Activated CD8-positive, alpha-beta memory T cell treated with anti-CD3 and anti-CD28 coated beads, Interleukin-2, amount 50 U/mL, for 1 hour (primary cell): Measurements from ENCODE around the gene IGF1R.

Source experiments
- DNase-seq: peaks from one replicate; pipeline ENCODE4 v3.0.0-alpha.2; 2020; ENCODE audit errors: extremely low read depth

IGF1R gene

DNA sequence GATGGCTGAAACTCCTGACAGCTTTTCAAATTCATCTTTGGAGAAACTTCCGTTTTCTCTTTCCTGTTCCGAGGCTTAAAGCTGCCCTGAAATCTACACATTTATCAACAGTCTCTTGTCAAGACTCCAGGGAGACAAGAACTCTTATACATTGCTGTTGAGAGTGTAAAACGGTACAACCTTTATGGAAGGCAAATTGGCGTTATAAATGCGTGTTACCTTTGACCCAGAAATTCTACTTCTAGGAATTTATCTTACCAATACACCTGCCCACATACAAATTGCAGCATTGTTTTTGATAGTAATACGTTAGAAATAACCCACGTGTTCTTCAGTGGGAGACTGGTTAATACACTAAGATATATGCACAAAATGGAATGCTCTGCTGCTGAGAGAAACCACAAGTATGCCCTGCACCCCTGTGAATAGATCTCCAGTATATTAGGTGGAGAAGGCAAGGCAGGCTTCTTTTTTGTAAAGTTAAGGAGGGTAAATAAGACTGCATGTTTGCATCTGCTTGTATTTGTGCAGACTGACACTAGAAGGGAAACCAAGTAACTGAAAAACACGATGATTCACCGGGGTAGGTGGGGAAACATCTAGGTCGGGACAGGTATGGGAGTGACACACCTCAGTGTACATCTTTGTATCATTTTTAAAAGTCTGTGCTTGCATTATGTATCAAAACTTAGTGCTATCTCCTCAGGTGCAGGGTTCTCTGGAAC, 97.5 kb downstream of the IGF1R start:
- DNase-seq: no peak

DNA sequence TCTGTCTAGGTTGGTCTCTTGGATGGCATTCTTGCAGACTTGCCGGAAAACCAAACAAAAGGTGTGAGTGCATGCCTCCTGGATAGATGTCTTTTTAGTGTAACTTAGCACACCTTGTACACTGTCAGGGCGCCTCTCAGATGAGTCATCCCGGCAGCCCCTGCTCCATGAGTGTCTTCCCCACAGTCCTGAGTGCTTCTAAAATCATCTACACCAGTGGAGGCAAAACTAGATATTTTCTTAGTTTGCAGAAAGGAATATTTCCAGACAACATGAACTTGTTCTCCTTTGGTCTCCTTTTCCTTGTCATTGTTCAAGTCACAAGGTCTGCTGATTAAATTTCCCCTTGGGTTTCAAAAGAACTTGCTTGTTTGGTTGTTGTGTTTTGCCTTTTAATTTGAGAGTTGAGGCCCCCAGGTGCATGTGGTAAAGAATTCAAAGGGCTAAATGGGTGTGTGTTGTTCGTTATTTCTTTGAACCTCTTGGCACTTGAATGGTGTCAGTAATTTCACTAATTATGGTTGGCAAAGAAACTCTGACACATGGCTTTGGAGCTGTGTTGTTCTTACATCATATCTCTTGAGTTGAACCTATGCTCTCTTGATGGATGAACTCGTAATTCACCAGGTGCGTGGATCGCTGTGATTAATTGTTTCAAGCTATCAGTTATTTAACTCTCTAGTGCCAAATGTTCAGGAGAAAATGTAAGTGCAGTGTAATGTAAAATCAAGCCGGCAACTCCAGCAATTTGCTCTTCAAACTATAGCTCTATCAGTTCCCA, 98.2 kb downstream of the IGF1R start:
- no peak for DNase-seq

DNA sequence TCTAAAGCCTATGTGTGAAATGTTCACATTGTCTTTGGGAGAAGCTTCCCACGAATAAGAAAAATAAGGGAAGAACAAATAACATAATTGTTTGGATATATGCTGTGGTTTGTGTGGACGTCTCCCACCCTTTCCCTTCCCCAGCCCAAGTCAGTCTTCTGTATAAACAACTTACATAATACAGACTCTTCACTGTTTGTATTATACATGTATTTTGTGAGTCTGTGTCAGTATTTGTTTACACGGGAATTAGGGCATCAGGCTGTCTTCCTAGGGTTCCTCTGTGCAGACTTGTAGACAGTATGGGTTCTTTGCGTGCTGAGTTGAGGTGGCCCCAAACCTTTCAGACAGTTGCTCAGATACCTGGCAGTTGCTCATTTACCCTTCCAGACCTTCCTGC, 103.4 kb downstream of the IGF1R start:
- no peak for DNase-seq

DNA sequence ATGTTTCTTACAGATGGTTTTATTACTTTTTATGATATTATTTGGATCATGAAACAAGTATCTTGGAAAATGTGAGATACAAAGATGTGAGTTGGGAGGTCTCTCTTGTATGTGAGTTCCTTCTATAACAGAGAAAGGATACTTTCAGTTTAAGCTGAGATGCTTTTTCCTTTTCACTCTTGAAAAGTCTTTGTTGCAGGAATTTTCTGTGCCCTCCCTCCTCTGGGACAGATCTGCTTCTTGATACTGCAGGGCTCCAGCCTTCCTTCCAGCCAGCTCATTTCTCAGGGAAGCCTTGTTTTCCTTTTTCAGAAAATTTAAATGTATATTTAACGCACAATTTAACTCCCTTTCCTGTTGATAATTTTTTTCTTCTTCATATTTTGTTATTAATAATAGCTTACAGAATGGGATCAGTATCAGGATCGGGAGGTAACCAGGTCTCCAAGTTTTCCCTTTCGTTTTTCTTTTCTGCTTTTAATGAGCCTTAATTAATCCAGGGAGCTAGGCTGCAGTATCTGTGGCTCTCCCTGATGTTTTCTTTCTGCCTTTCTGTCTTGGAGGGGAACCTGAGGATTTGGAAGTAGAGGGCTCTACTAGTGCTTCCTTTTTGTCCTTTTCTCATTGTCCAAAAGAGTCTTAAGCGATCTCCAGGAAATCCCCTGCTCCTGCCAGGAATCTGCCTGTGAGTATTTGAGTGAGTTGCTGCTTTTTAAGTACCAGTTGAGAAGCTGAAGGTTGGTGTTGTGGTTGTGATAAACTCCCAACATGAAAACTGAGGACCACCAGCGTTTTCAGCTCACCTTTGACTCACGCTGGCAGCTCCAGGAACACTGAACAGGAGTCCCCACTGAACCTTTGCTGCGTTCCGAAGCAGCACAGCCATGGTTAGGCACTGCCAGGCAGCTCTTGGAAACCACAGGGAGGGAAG, 105.7 kb downstream of the IGF1R start:
- DNase-seq: no peak

DNA sequence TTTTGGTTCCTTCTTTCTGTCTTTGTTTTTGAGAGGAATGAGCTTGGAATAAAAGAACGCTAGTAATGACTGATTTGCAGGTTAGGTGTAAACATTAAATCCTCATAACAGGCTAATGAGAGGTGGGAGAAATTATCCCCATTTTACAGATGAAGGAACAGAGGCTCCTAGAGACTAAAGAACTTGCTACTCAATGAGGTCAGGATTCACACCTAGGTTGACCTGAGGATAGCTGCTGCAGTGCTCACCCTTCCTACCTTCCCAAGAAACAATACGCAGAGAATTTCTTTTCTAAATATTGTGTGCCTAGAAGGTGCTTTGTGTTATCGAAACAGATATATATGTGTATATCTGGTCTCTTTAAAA, 106.3 kb downstream of the IGF1R start:
- no peak for DNase-seq

DNA sequence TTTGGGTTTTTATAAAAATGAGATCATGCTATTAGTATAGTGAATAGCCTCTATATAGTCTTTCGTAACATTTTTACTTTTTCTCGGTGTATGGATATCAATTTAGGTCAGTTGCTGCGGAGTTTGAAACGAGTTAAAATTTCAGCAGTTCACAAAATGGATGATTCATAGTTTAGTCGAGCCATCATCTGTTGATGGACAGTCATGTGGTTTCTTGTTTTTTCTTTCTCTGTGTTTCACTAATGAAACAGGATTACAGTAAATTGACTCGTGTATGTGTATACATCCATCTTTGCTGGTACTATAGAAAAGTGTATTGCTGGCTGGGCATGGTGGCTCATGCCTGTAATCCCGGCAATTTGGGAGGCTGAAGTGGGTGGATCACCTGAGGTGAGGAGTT, 106.8 kb downstream of the IGF1R start:
- DNase-seq: no peak

DNA sequence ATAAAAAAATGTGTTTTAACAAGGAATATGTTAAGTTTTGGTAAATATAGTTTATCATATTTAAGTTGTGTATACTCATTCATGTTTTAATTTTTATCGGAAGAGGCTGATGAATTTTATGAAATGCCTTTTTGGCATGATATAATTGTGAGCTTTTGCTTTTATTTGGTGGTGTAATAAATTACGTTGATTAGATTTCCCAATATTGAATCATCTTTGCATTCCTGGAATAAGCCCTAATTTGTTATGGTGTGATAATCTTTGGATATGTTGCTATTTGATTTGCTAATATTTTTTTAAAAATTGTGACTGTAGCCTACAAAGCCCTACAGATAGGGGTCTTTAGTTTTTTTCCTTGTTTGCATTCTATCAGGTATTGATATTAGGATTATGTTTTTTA, 107.4 kb downstream of the IGF1R start:
- no peak for DNase-seq

DNA sequence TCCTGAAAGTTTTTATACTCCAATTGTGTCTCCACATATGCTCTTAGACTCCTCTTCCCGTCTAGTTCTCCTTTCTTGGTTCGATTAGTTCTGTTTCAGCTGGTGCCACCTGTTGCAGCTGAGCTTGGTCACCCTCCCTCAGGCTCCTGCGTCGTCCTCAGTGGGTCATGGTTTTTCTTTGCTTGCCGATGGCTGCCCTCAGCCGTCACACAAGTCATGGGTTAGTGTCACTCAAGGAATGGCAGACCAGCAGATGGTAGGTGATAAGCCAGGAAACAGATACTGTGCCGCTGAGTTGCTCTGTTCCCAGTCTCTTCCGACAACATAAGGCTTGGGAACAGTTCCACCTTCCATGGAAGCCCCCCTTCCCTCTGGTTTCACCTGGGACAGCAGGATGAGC, 109.9 kb downstream of the IGF1R start:
- DNase-seq: no peak

DNA sequence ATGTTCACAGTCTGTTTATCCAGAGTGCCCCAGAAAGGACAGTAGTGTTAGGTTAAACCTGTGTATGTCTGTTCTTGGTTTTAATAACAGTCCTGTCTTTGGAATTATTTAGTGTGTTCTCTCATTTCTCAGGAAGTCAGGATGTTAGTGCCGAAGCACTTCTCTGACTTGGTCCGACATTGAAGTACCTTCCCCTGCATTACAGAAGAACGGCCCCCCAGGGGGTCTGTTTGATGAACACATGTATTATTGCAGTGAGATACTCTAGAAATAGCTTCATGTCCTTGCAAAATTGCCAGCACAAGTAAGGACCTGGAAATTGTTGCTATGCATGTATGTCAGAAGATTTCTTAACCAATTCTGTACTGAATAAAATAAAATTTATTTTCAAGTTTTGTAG, 110.9 kb downstream of the IGF1R start:
- DNase-seq: no peak

DNA sequence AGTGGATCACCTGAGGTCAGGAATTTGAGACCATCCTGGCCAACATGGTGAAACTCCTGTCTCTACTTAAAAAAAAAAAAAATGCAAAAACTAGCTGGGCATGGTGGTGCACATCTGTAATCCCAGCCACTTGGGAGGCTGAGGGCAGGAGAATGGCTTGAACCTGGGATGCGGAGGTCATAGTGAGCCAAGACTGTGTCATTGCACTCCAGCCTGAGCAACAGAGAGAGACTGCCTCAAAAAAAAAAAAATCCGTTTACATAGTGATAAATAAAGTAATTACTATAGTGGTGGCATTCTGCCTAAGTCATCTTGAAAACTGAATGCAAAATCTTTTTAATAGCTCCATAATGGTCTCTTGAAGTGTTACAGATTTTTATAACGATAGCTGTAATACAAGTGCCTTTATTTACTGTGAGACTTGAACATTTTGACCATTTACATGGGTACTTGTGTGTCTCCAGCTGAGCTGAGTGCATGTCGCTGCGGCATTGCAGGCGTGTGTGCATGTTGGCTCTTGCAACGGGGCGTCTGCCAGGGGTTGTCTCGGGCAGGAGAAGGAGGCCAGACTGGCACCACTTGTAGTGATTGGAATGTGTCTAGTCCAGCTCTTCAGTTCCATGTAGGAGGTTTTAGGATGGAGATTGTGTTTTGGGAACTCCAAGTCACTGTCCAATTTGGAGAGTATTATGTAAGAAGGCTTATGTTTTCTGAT, 111.9 kb downstream of the IGF1R start:
- no peak for DNase-seq

DNA sequence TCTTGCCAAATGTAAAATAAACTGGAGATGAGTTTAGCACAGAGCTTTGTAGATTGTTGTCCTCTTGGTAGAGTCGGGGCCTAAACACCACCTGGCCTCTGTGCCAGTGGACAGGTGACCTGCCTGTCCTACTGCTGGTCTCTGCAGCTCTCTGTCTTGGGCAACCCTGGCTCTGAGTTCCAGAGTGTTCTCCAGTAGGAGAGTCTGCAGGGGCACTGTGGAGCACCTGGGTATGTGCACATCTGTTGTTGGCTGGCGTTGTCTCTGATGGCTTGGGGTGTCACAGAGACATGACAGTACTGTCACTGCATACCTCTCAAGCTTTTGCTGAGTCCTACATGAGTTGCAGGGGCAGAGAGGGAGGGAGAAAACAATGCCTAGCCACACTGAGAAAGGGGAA, 112.6 kb downstream of the IGF1R start:
- no peak for DNase-seq

DNA sequence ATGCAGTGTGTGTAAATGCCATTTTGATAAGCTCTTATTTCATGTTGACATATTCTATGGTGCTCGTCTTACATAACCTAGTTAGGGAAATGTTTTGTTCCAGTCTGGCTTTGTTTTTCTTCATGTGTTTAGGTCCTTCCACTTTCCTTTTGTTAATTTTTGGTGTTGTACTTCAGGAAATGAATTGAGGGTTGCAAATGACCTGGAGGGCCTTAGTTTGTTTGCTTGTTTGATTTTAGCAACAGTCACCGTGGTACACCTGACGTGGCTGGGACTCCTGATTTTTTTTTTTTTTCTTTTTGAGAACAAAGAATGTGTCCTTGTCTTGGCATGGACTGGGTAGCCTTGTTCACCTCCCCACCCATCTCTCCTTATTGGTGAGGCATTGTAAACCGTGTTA, 114.8 kb downstream of the IGF1R start:
- DNase-seq: no peak

DNA sequence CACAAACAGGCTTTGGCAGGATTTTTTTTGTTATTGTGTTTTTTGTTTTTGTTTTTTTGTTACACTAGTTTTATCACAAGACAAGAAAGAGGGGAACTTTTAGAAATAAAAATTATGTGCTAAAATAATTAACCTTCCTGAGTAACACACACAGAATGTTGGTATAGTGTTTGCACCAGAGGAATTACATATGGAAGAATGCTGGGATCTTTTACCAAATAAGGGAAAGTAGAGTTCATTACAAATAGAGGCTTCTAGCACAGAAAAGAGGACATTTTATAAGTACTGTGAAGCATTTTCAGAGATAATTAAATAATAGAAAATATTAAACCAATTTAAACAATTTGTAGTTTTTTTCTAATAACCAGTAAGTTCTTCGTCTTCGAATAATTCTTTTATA, 116.0 kb downstream of the IGF1R start:
- DNase-seq: no peak

DNA sequence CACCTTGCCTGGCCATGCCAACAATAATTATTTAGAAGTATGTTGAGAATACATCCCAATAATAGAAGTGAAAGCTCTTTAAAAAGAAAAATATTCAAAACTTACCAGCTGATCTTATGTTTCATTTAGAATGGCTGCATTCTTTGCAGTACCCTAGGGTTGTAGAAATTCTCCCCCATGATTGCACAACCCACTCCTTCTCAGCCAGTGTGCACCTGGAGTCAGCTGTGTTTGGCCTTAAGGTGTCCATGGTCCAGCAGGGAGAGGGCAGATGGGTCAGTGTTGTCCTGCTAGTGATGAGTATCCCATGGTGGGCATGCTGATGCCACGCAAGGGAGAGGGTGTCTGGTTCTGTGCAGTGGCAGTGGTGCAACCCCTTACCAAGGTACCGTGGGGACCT, 117.3 kb downstream of the IGF1R start:
- no peak for DNase-seq

DNA sequence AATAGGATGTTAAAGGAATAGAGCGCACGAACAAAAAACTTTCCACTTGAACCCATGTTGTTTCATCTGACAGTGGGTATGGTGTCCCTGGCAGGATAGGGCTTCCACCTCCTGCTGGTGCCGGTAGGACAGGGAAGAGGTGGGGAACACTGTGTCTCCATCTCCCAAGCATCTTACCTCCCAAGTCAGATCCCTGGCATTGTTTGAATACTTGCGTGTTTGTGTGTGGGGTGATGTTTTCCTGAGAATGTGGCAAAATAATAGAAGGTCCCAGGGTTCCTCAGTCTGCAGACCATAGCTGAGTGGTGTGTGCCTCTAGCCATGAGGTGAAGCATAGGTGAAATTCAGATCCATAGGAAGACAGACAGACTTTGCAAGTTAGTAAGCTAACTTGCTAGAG, 119.4 kb downstream of the IGF1R start:
- DNase-seq: no peak

DNA sequence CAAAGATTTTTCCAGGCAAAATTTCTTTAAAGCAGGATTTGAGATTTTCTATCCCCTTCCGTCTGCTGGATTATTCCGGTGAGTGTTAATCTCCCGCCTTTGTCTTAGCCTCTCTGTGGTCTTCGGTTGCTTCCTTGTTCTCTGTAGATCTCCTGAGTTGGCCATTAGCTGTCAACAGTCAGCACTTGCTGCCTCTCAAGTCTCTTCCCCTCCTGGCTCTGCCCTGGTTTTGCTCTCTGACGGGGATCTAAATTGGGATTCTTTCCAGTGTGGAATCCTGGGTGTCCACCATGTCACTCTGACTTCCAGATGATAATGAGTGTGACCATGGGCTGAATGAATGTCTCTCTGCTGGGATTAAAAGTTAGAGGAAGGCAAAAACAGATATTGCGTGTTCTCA, 121.5 kb downstream of the IGF1R start:
- DNase-seq: no peak

DNA sequence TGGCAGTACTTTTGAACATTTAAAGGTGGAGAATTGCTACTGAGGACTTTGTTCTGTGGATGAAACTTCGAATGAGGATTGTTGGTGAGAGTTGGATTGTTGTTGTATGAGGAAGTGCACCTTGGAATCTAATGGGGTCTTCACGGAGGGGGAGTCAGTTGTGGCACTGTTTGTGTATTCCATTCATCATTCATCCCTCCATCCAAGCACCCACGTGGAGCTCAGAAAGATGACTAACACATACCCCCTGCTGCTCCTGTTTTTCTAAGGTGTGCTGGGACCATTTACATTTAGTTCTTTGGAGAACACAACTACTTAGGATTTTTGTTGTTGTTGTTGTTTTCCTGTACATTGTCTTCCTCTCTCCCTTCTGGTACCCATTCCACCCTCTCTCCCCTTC, 122.6 kb downstream of the IGF1R start:
- no peak for DNase-seq

DNA sequence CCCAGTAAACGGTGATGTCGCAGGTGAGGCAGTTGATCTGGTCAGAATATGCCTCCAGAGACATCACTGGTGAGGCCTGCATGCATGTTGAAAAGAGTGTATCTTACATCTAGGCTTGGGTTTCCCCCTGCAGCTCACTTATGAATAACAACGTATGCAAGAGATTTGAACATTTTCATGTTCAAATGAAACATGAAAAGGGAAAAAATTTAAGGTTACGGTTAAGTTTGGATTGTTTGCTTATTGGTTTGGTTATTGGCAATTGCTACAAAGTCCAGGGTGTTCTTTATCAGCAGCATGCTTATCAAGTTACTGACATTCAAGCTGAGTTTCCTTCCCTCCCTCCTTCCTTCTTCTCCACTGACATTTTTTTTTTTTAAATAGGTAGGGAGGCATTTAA, 123.2 kb downstream of the IGF1R start:
- no peak for DNase-seq

DNA sequence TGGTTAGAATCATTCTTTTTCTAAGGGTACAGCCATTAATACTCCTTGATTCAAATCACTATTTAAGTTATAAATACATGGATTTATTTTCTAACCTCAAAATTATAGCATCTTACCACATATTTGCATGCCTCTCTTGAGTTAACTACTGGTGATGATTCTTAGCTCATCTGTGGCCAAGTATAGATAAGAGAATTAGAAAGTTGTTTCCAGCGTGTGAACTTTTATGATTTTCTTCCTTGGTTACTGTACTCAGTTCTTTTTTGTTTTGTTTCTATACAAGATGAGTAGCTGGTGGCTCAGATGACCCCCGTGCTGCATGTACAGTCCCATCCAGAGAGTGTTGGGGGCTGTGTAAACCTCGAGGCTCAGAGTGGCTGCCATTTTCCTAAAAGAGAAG, 124.6 kb downstream of the IGF1R start:
- no peak for DNase-seq

DNA sequence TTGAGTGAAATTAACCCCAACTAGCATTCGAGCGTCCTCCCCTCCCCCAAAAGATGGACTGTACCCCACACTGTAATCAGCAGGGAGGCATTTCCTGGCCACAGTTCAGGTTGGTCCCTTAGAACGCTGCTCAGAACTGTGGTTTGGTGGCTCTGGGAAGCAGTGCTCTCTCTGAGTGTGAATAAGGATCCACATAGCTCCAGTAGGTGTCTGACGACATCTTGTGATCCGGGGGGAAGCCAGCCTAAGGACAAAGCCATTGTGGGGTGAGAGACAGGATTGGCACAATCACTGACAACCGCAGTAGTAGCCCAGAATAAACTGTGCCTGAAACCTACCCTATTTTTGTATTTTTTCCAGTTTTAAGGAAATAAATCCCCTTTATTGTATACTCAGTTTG, 125.3 kb downstream of the IGF1R start:
- DNase-seq: no peak

DNA sequence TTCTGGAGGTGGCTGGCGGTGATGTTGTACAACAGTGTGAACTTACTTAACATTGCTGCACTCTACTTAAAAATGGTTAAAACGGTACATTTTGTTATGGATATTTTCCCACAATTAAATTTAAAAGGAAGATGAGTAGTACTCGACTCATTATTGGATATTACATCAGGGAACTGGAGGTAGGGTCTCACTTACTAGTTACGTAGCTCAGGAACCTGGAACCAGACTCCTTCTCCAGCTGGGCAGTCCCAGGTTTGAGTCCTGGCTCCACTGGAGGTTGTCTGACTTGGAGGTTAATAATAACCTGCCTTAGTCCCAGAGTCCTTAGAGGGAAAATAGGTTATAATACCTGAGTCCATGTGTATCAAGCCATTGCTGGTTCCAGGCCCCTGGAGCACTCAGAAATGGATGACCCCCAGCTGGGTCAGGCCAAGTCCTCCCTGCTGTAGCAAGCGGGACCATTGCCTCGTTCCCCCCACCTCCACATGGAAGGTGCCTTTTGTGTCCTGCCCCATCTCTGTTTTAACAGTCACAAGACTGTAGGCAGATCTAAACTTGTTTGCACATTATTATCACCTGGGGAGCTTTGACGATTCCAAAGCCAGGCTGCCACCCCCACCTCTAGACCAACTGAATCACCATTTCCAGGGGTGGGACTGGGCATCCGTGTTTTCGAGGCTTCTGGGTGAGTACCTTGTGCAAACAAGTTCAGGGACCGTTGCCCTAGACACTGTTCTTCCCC, 126.6 kb downstream of the IGF1R start:
- DNase-seq: no peak
